Hepatic stellate cell (primary cell): ENCODE measurements around the gene CCDC146.

ENCODE experiments used
- DNase-seq: peaks from one replicate; pipeline ENCODE4 v3.0.0; 2011; ENCODE audit warnings: low spot score

The CCDC146 gene

GRCh38 chr7:77246026-77246640, 123.7 kb downstream of the CCDC146 start:
- DNase-seq: no peak

GRCh38 chr7:77247206-77247850, 124.9 kb downstream of the CCDC146 start:
- peak; percentile 27 for DNase-seq

GRCh38 chr7:77248154-77248553, 125.7 kb downstream of the CCDC146 start:
- DNase-seq: no peak

- no peak for DNase-seq
These were observed 130.1 kb downstream of the CCDC146 start for GRCh38 chr7:77252506-77252905.

- no peak for DNase-seq
These were observed 130.7 kb downstream of the CCDC146 start for GRCh38 chr7:77253151-77253550.

GRCh38 chr7:77254429-77254828, 132.0 kb downstream of the CCDC146 start:
- DNase-seq: no peak

GRCh38 chr7:77254915-77255314, 132.5 kb downstream of the CCDC146 start:
- DNase-seq: no peak

- DNase-seq: peak; percentile 44
These were observed 135.6 kb downstream of the CCDC146 start for GRCh38 chr7:77258014-77258413.

GRCh38 chr7:77258593-77258992, 136.2 kb downstream of the CCDC146 start:
- DNase-seq: no peak

GRCh38 chr7:77262316-77262715, 139.9 kb downstream of the CCDC146 start:
- no peak for DNase-seq

GRCh38 chr7:77265666-77266065, 143.3 kb downstream of the CCDC146 start:
- no peak for DNase-seq

GRCh38 chr7:77266291-77266794, 143.9 kb downstream of the CCDC146 start:
- no peak for DNase-seq

GRCh38 chr7:77269360-77270093, 147.1 kb downstream of the CCDC146 start:
- DNase-seq: no peak

GRCh38 chr7:77270094-77270480, 147.7 kb downstream of the CCDC146 start:
- DNase-seq: no peak

- DNase-seq: no peak
These were observed 149.4 kb downstream of the CCDC146 start for GRCh38 chr7:77271766-77272165.

GRCh38 chr7:77275663-77276062, 153.2 kb downstream of the CCDC146 start:
- DNase-seq: peak; percentile 27

GRCh38 chr7:77276120-77276519, 153.7 kb downstream of the CCDC146 start:
- no peak for DNase-seq

- DNase-seq: no peak
These were observed 159.5 kb downstream of the CCDC146 start for GRCh38 chr7:77281780-77282478.

- no peak for DNase-seq
These were observed 160.5 kb downstream of the CCDC146 start for GRCh38 chr7:77282897-77283296.

GRCh38 chr7:77284005-77284404, 161.6 kb downstream of the CCDC146 start:
- no peak for DNase-seq

- no peak for DNase-seq
These were observed 162.2 kb downstream of the CCDC146 start for GRCh38 chr7:77284616-77285015.

- no peak for DNase-seq
These were observed 166.4 kb downstream of the CCDC146 start for GRCh38 chr7:77288676-77289320.
